Gastroesophageal sphincter (tissue), 4 donors: ENCODE results near the gene HTRA3. TPM values are rescaled to one million over a fixed set of nuclear protein-coding genes. Genes with fewer than 3 reads are reported as not detected.

Source experiments
- ATAC-seq: fragments of 150-250 bp; one replicate; pipeline ENCODE4 v1.9.1; 2016; ENCODE audit warnings: mild to moderate bottlenecking, moderate library complexity
- H3K27ac ChIP-seq, 4 donors: fragments of 200-600 bp; sonication (generic) in 3 of 4; 1 replicate in 3 of 4; 2 replicates in 1 of 4; pipeline ENCODE4 v1.5.1; 2016 to 2019
- H3K27me3 ChIP-seq: fragments of 200-600 bp; sonication (generic); one replicate; pipeline ENCODE4 v1.5.1; 2019
- H3K36me3 ChIP-seq, 2 donors: fragments of 200-600 bp; sonication (generic); one replicate each; pipeline ENCODE4 v1.5.1; 2019; ENCODE audit warnings: control low read depth in 1 of 2
- H3K4me1 ChIP-seq, 3 donors: fragments of 200-600 bp; sonication (generic); 1 replicate in 2 of 3; 2 replicates in 1 of 3; pipeline ENCODE4 v1.5.1; 2016 to 2019; ENCODE audit warnings: control low read depth in 2 of 3
- H3K4me3 ChIP-seq, 2 donors: fragments of 200-600 bp; sonication (generic); one replicate each; pipeline ENCODE4 v1.5.1; 2019; ENCODE audit warnings: mild to moderate bottlenecking in 1 of 2, moderate library complexity in 1 of 2
- H3K9me3 ChIP-seq, 3 donors: fragments of 200-600 bp; sonication (generic); one replicate each; pipeline ENCODE4 v1.5.1; 2017 to 2019; ENCODE audit warnings: control low read depth in 2 of 3
- EP300 ChIP-seq: sonication (generic); formaldehyde crosslinking; IDR thresholded peaks from one replicate; pipeline ENCODE4 v1.6.1; 2017; ENCODE audit warnings: antibody characterized with exemption, mild to moderate bottlenecking
- POLR2A ChIP-seq, 2 donors: fragments of 450-650 bp; IDR thresholded peaks; one replicate each; pipeline ENCODE4 v1.6.1; 2017; ENCODE audit warnings: antibody characterized with exemption in 2 of 2, mild to moderate bottlenecking in 2 of 2, moderate library complexity in 1 of 2
- POLR2AphosphoS5 ChIP-seq: sonication (generic); formaldehyde crosslinking; IDR thresholded peaks from one replicate; pipeline ENCODE4 v1.6.1; 2017; ENCODE audit warnings: antibody characterized with exemption
- WGBS, 2 donors: methylation state at CpG; one replicate each; pipeline ENCODE4 v1.1.5; 2018; ENCODE audit warnings: low coverage in 1 of 2; 5-methylcytosine and 5-hydroxymethylcytosine counted together
- total RNA-seq, 4 donors: library from RNA; depleted of rRNA; stranded (reverse); fragments of >200 nt; gene quantifications; one replicate each; pipeline ENCODE4 v1.1.0, GENCODE V29; 2016
- TF ChIP-seq, protein P1 (sequence below), 4 experiments: fragments of 200-600 bp in 2 of 4; fragments of 450-650 bp in 2 of 4; sonication (generic) in 1 of 4; IDR thresholded peaks; one replicate each; pipeline ENCODE4 v1.5.1; 2017 to 2019; ENCODE audit warnings: antibody characterized with exemption in 4 of 4, mild to moderate bottlenecking in 2 of 4, moderate library complexity in 2 of 4

The HTRA3 gene
- total RNA-seq, 4 donors from 2014 or later, result 30.2 to 80.5 (median 59.9) TPM

DNA sequence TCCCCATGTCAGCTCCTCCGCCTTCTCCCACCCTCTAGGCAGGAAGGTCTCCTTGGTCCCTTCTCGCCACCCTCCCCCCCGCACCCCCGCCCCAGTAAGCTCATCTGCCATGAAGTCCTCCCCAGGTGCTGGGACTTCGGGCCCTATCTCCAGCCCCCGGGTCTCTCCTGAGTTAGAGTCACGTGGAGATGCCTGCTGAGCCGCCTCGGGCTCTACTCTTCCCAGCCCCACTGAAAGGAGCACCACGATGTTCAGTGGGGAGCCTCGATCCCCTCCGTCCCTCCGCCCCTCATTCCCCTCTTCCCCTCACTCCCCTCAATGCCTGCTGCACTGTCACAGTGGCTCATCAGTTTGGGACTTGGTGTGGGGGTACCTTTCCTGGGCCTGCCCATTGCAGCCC lies 3.9 kb downstream of the HTRA3 start:
- peak overlapping the region; percentile 35 to 90 (median 81) for H3K27ac ChIP-seq
- no peak overlapping the region for H3K4me3 ChIP-seq
- H3K27me3 ChIP-seq, result peaks cover 11% of the 10 kb centered on the region
- ATAC-seq, result no peak
- 91% methylated on average over 8 of the region's 13 CpGs; no CpG with 5 or more reads in 1 of the 2 donors for WGBS, 2 donors
- TF ChIP-seq POLR2A (IDR thresholded peaks at IDR 0.05), result no peak
- TF ChIP-seq, protein P1, sequence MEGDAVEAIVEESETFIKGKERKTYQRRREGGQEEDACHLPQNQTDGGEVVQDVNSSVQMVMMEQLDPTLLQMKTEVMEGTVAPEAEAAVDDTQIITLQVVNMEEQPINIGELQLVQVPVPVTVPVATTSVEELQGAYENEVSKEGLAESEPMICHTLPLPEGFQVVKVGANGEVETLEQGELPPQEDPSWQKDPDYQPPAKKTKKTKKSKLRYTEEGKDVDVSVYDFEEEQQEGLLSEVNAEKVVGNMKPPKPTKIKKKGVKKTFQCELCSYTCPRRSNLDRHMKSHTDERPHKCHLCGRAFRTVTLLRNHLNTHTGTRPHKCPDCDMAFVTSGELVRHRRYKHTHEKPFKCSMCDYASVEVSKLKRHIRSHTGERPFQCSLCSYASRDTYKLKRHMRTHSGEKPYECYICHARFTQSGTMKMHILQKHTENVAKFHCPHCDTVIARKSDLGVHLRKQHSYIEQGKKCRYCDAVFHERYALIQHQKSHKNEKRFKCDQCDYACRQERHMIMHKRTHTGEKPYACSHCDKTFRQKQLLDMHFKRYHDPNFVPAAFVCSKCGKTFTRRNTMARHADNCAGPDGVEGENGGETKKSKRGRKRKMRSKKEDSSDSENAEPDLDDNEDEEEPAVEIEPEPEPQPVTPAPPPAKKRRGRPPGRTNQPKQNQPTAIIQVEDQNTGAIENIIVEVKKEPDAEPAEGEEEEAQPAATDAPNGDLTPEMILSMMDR (IDR thresholded peaks at IDR 0.05), result no peak
- TF ChIP-seq POLR2AphosphoS5, result no peak
- TF ChIP-seq EP300, result no peak
- H3K36me3 ChIP-seq, result no peaks in the 10 kb centered on the region
- H3K9me3 ChIP-seq, result no peaks in the 10 kb centered on the region
- H3K4me1 ChIP-seq, result peaks cover 0 to 99% (median 67%) of the 10 kb centered on the region in 3 donors

DNA sequence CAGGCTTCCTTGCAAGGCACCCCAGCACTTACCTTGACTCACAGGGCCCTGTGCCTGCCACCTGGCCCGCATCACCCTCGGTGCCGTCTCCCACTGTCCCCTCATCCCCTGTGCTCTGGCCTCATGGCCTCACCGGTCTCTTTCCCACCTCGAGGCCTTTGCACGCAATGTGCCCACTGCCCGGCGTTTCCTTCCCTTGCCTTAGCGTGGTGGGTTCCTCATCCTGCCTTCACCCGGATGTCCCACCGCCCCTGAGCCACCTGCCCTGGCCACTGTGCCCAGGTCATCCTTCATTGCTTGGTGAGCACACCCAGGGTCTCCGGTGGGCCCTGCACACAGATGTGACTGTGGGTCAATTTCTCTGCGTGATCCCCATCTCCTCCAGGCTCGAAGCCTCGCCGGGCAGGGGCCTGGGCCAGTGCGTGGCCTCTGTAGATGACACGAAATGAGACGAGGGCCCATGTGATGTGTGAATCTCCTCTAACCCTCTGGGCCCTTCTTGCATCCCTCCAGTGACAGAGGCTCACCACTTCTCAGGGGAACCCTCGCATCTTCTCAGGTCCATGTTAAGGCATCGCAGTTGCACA lies 4.6 kb downstream of the HTRA3 start:
- no peak for ATAC-seq
- Histone ChIP-seq H3K9me3 (no peaks in the 10 kb centered on the region), H3K27ac (peak overlapping the region; percentile 9 to 90 (median 81)), H3K4me3 (no peak overlapping the region), H3K36me3 (no peaks in the 10 kb centered on the region), H3K4me1 (peaks cover 0 to 100% (median 67%) of the 10 kb centered on the region in 3 donors), H3K27me3 (peaks cover 11% of the 10 kb centered on the region)
- 87 to 95% methylated on average over 3 to 15 of the region's 21 CpGs for WGBS, 2 donors
- TF ChIP-seq POLR2AphosphoS5, result no peak
- no peak for TF ChIP-seq EP300
- TF ChIP-seq, protein P1 (IDR thresholded peaks at IDR 0.05), result no peak
- no peak for TF ChIP-seq POLR2A (IDR thresholded peaks at IDR 0.05)

DNA sequence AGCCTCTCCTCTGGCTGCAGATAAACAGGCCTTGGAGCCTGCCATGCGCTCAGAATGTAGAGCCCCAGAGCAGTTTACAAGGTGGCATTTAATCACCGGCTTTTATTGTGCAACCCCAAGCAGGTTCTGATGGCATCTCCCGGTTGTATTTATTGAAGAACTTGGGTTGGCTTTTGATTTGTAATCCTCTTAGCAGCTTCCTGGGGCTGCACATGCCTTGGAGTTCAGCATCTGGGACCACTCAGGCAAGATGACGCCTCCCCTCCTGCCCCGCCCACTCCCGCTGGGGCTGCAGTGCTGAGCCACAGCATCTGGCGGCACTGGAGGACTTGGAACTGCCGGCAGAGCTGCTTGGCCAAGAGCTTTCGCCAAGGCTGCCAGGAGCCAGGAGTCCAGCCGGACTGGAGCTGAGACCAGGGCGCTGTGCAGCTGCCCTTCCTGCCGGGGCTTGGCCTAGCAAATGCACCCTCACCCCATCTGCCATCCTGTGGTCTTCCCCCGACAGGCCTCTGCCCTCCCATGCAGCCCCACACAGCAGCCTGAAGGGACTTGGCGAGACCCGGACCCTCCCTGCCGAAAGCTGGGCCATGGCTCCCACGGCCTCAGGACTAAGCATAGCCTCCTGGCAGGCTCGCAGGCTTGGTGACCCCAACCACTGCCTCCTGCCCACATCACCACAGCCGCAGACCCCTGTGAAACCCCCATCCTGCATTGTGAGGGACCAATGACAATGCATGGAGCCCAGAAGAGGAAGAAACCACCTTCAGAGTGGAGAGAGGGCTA lies 5.4 kb downstream of the HTRA3 start:
- TF ChIP-seq EP300 (no peak), POLR2AphosphoS5 (peak; percentile 94)
- TF ChIP-seq, protein P1 (IDR thresholded peaks at IDR 0.05), result peak in 3 of 4 experiments; percentile 60 to 70 (median 62)
- ATAC-seq, result peak; percentile 85
- H3K27me3 ChIP-seq, result peaks cover 9% of the 10 kb centered on the region
- H3K27ac ChIP-seq, result peak overlapping the region; percentile 9 to 90 (median 81)
- H3K36me3 ChIP-seq, result no peaks in the 10 kb centered on the region
- peaks cover 0 to 100% (median 64%) of the 10 kb centered on the region in 3 donors for H3K4me1 ChIP-seq
- H3K9me3 ChIP-seq, result no peaks in the 10 kb centered on the region
- no peak overlapping the region for H3K4me3 ChIP-seq
- WGBS, 2 donors, result 33% methylated on average over 2 of the region's 19 CpGs; no CpG with 5 or more reads in 1 of the 2 donors

DNA sequence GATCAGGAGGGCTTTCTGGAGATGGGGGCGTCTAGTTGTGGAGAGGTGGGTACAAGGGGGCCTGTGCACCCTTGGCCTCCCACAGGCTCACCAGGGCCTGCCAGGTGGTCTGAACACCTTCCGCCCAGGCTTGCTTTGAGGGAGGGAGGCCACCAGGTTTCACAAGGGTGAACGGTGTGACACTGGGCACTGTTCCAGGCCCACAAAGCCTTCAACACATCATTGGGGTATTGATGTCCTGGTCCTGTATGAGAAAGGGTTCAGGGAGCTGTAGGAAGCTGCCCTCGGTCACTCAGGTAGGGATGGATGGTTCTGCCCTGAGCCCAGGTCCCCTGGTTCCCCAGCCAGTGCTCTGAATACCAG lies 6.0 kb downstream of the HTRA3 start:
- H3K36me3 ChIP-seq, result no peaks in the 10 kb centered on the region
- no CpG with 5 or more reads among the region's 4 CpGs for WGBS, 2 donors
- peaks cover 3% of the 10 kb centered on the region for H3K27me3 ChIP-seq
- H3K9me3 ChIP-seq, result no peaks in the 10 kb centered on the region
- H3K4me3 ChIP-seq, result no peak overlapping the region
- ATAC-seq, result no peak
- TF ChIP-seq, protein P1 (IDR thresholded peaks at IDR 0.05), result no peak
- TF ChIP-seq POLR2A (IDR thresholded peaks at IDR 0.05) (no peak), POLR2AphosphoS5 (no peak), EP300 (no peak)
- peaks cover 0 to 100% (median 59%) of the 10 kb centered on the region in 3 donors for H3K4me1 ChIP-seq
- peak overlapping the region; percentile 1 to 82 (median 74) for H3K27ac ChIP-seq
